SK-N-SH treated with all-trans-retinoic acid at 6 μM for 48 hours (cell line): Measurements from ENCODE around the gene FHL1.

Source experiments
- ARNTL ChIP-seq: fragments of 450-650 bp; formaldehyde crosslinking; IDR thresholded peaks from 2 replicates; pipeline ENCODE4 v1.5.0; 2020; ENCODE audit warnings: low read depth, mild to moderate bottlenecking, moderate library complexity, borderline replicate concordance
- ISL1 ChIP-seq: fragments of 250-450 bp; sonication (Bioruptor Pico); IDR thresholded peaks from 2 replicates; pipeline ENCODE4 v2.1.2; 2022; ENCODE audit warnings: mild to moderate bottlenecking, moderate library complexity
- PPARA ChIP-seq: fragments of 250-450 bp; sonication (Bioruptor Pico); IDR thresholded peaks from 2 replicates; pipeline ENCODE4 v1.5.0; 2020; ENCODE audit warnings: mild to moderate bottlenecking, borderline replicate concordance
- RARB ChIP-seq: fragments of 250-450 bp; sonication (Bioruptor Pico); IDR thresholded peaks from 2 replicates; pipeline ENCODE4 v1.8.0; 2021; ENCODE audit warnings: mild to moderate bottlenecking, moderate library complexity
- TCF4 ChIP-seq: fragments of 250-450 bp; sonication (Bioruptor Pico); IDR thresholded peaks from 2 replicates; pipeline ENCODE4 v1.8.0; 2021; ENCODE audit warnings: mild to moderate bottlenecking, moderate library complexity, borderline replicate concordance
- TOX ChIP-seq: fragments of 250-450 bp; sonication (Bioruptor Pico); IDR thresholded peaks from 2 replicates; pipeline ENCODE4 v1.8.0; 2021; ENCODE audit warnings: mild to moderate bottlenecking, moderate library complexity, borderline replicate concordance
- ZNF565 ChIP-seq: fragments of 450-650 bp; formaldehyde crosslinking; conservative IDR thresholded peaks from 2 replicates; pipeline ENCODE4 v1.5.0; 2020; ENCODE audit warnings: low read depth, mild to moderate bottlenecking, moderate library complexity
- ZNF70 ChIP-seq: fragments of 450-650 bp; formaldehyde crosslinking; IDR thresholded peaks from 2 replicates; pipeline ENCODE4 v1.5.0; 2020; ENCODE audit warnings: mild to moderate bottlenecking, moderate library complexity
- TF ChIP-seq, protein P1 (sequence below): fragments of 250-450 bp; sonication (Bioruptor Pico); IDR thresholded peaks from 2 replicates; pipeline ENCODE4 v1.8.0; 2020; ENCODE audit warnings: mild to moderate bottlenecking, moderate library complexity, borderline replicate concordance
- TF ChIP-seq, protein P2 (sequence below): fragments of 250-450 bp; sonication (Bioruptor Pico); IDR thresholded peaks from 2 replicates; pipeline ENCODE4 v1.5.1; 2021; ENCODE audit warnings: mild to moderate bottlenecking, moderate library complexity

DNA sequence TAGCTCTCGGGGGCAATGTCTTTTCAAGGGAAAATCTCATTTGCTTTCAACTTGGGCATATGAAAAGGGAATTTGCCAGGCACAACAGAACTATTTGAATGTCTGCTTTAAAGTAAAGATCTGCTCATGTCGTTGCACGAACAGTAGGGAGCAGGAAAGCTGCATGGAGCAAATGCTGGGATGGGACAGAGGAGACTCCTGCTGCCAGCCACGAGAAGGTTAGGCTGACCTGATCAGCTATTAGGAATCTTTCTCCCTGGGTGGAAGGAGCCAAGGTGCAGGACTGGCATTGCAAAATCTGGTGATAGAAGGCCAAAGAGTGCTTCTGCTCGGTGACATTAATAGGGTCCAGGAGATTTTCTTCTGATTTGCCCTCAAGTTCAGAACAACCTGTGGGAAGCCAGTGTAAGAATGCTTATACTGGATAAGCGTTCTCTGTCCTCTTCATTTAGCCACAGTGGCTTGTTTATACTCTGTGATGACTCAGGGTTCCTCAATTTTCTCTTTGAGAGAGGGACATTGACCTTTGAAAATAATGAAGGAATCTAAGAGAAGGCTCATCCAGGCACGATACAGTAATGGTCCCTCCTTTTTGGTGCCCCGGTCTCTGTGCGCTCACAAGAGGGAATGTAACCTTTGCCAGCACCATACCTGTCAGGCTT lies 22.9 kb downstream of the FHL1 start:
- TF ChIP-seq RARB (CRISPR knock-in tag) (no peak), PPARA (CRISPR knock-in tag) (no peak), ARNTL (no peak), ISL1 (no peak), ZNF70 (CRISPR knock-in tag) (no peak), TOX (CRISPR knock-in tag) (no peak), ZNF565 (no peak), TCF4 (CRISPR knock-in tag) (no peak)
- TF ChIP-seq, protein P1, sequence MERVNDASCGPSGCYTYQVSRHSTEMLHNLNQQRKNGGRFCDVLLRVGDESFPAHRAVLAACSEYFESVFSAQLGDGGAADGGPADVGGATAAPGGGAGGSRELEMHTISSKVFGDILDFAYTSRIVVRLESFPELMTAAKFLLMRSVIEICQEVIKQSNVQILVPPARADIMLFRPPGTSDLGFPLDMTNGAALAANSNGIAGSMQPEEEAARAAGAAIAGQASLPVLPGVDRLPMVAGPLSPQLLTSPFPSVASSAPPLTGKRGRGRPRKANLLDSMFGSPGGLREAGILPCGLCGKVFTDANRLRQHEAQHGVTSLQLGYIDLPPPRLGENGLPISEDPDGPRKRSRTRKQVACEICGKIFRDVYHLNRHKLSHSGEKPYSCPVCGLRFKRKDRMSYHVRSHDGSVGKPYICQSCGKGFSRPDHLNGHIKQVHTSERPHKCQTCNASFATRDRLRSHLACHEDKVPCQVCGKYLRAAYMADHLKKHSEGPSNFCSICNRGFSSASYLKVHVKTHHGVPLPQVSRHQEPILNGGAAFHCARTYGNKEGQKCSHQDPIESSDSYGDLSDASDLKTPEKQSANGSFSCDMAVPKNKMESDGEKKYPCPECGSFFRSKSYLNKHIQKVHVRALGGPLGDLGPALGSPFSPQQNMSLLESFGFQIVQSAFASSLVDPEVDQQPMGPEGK (CRISPR knock-in tag), result no peak
- TF ChIP-seq, protein P2, sequence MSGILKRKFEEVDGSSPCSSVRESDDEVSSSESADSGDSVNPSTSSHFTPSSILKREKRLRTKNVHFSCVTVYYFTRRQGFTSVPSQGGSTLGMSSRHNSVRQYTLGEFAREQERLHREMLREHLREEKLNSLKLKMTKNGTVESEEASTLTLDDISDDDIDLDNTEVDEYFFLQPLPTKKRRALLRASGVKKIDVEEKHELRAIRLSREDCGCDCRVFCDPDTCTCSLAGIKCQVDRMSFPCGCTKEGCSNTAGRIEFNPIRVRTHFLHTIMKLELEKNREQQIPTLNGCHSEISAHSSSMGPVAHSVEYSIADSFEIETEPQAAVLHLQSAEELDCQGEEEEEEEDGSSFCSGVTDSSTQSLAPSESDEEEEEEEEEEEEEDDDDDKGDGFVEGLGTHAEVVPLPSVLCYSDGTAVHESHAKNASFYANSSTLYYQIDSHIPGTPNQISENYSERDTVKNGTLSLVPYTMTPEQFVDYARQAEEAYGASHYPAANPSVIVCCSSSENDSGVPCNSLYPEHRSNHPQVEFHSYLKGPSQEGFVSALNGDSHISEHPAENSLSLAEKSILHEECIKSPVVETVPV, result no peak
